Panc1 (cell line): ENCODE results near the gene TNN.
A peak's percentile ranks its signal among the peaks of the same experiment; 100 is the strongest.

Experiments used
- CTCF ChIP-seq: fragments of 450-650 bp; IDR thresholded peaks from 2 replicates; pipeline ENCODE4 v1.5.1; 2017; ENCODE audit warnings: mild to moderate bottlenecking
- POLR2AphosphoS5 ChIP-seq: IDR thresholded peaks from 2 replicates; pipeline ENCODE4 v1.6.1; 2012; ENCODE audit warnings: mild to moderate bottlenecking, low read depth, low read length, moderate library complexity
- SIN3A ChIP-seq: IDR thresholded peaks from 2 replicates; pipeline ENCODE4 v1.6.1; 2012; ENCODE audit warnings: low read depth, mild to moderate bottlenecking, low read length, moderate library complexity, borderline replicate concordance; ENCODE audit not compliant: insufficient read depth
- TCF7L2 ChIP-seq: IDR thresholded peaks from 2 replicates; pipeline ENCODE4 v1.6.1; 2011; ENCODE audit warnings: mild to moderate bottlenecking, low read depth, low read length, inconsistent platforms

DNA sequence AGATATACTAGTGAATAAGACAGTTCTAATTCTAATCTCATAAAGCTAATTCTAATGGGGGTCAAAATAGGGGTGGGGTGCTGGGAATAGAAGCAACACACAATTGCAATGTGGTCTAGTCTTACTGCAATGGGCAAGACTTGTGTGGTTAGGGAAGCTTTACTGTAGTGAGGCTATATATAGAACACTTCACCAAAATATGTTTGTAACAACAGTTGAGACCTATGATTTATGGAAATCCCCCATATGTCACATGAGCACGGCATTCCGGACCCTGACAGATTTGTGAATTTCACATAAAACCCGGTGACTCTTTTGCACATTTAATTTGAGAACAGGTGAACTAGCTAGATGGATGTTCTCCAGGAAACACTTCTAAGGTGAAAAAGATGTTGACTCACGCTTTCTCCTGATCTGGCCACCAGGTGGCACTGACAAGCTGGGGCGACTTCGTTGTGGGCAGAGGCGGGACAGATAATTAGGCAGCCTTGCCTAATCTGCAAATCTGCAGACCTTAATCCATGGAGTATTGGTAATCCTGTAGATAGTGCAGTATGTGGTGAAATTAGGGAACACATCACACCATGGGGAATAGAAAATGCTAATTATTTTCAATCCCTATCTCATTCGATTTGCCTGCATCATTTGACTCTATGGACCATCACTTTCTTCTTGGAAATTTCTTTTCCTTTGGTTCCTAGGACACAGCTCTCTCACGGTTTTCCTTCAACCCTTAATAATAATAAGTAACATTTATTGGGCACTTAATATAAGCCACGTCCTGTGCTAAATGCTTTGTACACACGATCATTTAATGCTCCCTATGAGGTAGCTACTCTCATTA, 87.2 kb downstream of the TNN start:
- TF ChIP-seq CTCF (peak; percentile 90), SIN3A (no peak), TCF7L2 (no peak), POLR2AphosphoS5 (no peak)
